Measurements from ENCODE around the gene MAN1C1. TPM values are rescaled to one million over a fixed set of nuclear protein-coding genes. Genes with fewer than 3 reads are reported as not detected.

MAN1C1 gene
- total and polyA plus RNA-seq, 2 donors from 2014 or later, result 31.7 to 65.5 TPM

DNA sequence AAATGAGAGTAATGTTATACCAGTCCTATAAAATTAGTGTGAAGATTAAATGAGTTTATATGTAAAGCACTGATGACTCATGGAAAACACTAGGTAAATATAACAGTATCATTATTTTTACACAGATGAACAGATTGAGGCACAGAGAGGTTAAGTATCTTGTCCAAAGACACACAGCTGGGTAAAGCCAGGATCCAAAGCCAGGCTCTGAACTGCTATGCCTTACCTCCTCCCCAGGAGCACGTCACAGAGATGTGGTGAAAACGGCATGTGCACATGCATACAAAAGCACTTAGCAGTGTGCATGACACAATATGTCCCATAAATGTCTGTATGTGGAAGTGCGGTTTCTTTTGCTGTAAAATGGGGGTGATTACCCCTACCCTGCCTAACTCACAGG is 56.9 kb downstream of the MAN1C1 start:
- intact Hi-C loops (cut with DNase I), result no loop called here
- DNase-seq (no peak), FAIRE-seq (no peak)
- Histone ChIP-seq H3K9ac (ENCODE audit: low read length in 3 of 3) (no peak overlapping the region), H3K4me1 (ENCODE audit: control insufficient read depth in 2 of 3, insufficient read depth in 2 of 3, low read depth in 1 of 3, low read length in 3 of 3) (peaks cover 0 to 7% (median 4%) of the 10 kb centered on the region in 3 donors), H3K9me3 (ENCODE audit: control insufficient read depth in 2 of 3, insufficient read depth in 1 of 3, low read length in 3 of 3) (no peaks in the 10 kb centered on the region), H3K36me3 (ENCODE audit: control insufficient read depth in 2 of 3, insufficient read depth in 3 of 3, low read length in 3 of 3) (peaks cover 0 to 3% (median 0%) of the 10 kb centered on the region in 3 donors), H3K27ac (ENCODE audit: low read depth in 2 of 2, low read length in 2 of 2) (no peak overlapping the region), H3K27me3 (ENCODE audit: control insufficient read depth, insufficient read depth, low read length) (no peaks in the 10 kb centered on the region), H3K4me3 (ENCODE audit: low read length in 3 of 3) (no peak overlapping the region)
- TF ChIP-seq, protein P1, sequence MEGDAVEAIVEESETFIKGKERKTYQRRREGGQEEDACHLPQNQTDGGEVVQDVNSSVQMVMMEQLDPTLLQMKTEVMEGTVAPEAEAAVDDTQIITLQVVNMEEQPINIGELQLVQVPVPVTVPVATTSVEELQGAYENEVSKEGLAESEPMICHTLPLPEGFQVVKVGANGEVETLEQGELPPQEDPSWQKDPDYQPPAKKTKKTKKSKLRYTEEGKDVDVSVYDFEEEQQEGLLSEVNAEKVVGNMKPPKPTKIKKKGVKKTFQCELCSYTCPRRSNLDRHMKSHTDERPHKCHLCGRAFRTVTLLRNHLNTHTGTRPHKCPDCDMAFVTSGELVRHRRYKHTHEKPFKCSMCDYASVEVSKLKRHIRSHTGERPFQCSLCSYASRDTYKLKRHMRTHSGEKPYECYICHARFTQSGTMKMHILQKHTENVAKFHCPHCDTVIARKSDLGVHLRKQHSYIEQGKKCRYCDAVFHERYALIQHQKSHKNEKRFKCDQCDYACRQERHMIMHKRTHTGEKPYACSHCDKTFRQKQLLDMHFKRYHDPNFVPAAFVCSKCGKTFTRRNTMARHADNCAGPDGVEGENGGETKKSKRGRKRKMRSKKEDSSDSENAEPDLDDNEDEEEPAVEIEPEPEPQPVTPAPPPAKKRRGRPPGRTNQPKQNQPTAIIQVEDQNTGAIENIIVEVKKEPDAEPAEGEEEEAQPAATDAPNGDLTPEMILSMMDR (IDR thresholded peaks at IDR 0.05; ENCODE audit: borderline replicate concordance, extremely low read depth, insufficient read depth), result no peak

DNA sequence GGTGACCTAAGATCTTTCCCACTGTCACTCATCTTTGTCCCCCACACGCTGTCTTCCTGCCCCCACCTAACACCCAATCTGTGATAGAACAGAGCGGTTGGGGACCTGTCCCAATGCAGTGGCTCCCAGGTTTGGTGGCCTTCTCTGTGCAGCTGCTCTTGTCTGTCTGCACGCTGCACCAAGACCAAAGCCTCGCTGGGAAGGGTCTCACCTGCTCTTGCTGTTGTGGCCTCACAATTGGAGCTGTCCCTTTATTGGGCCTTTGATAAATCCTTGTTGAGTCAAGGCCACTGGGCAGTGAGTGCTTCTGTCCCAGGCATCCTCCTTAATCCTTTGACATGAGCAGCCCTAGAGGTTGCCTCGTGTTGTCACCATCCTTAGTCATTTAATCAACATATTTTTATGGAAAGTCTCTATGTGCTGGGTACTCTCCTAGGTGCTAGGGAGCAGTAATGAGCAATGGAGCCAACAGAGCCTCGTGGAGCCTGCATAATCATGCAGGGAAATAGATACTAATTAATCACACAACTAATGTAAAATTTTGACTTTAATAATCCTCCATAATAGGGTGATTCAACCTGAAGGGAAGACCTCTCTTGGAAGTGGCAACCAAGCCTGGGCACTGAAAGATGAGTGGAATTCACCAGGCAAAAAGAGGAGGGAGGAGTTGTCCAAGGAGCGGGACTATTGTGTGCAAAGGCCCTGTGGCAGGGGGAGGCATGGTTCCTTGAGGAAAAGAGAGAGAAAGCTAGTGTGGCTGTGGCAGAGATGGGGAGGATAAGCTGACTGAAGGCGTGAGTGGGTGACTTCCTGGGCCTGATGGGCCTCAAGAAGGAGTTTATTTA is 57.6 kb downstream of the MAN1C1 start:
- Histone ChIP-seq H3K4me1 (ENCODE audit: control insufficient read depth in 2 of 3, insufficient read depth in 2 of 3, low read depth in 1 of 3, low read length in 3 of 3) (peaks cover 0 to 7% (median 4%) of the 10 kb centered on the region in 3 donors), H3K4me3 (ENCODE audit: low read length in 3 of 3) (no peak overlapping the region), H3K9me3 (ENCODE audit: control insufficient read depth in 2 of 3, insufficient read depth in 1 of 3, low read length in 3 of 3) (no peaks in the 10 kb centered on the region), H3K27ac (ENCODE audit: low read depth in 2 of 2, low read length in 2 of 2) (no peak overlapping the region), H3K9ac (ENCODE audit: low read length in 3 of 3) (no peak overlapping the region), H3K36me3 (ENCODE audit: control insufficient read depth in 2 of 3, insufficient read depth in 3 of 3, low read length in 3 of 3) (peaks cover 0 to 3% (median 0%) of the 10 kb centered on the region in 3 donors), H3K27me3 (ENCODE audit: control insufficient read depth, insufficient read depth, low read length) (no peaks in the 10 kb centered on the region)
- FAIRE-seq (no peak), DNase-seq (no peak)
- intact Hi-C loops (cut with DNase I), result no loop called here
- TF ChIP-seq, protein P1 (IDR thresholded peaks at IDR 0.05; ENCODE audit: borderline replicate concordance, extremely low read depth, insufficient read depth), result no peak

DNA sequence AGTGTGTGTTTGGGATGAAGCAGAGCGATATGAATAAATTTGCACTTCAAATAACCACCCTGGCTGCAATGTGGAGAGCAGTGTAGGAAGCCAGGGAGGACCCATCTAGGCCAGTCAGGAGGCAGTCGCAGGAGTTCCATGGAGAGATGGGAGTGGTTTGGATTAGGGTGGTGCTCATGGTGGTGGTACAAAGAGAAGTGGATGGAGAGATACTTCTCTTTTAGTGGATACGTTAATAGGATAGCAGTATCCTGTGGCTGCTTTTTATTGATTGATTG is 58.2 kb downstream of the MAN1C1 start:
- intact Hi-C loops (cut with DNase I), result no loop called here
- H3K36me3 ChIP-seq (ENCODE audit: control insufficient read depth in 2 of 3, insufficient read depth in 3 of 3, low read length in 3 of 3), result peaks cover 0 to 3% (median 0%) of the 10 kb centered on the region in 3 donors
- H3K27ac ChIP-seq (ENCODE audit: low read depth in 2 of 2, low read length in 2 of 2), result no peak overlapping the region
- no peaks in the 10 kb centered on the region for H3K9me3 ChIP-seq (ENCODE audit: control insufficient read depth in 2 of 3, insufficient read depth in 1 of 3, low read length in 3 of 3)
- H3K4me3 ChIP-seq (ENCODE audit: low read length in 3 of 3), result no peak overlapping the region
- no peak overlapping the region for H3K9ac ChIP-seq (ENCODE audit: low read length in 3 of 3)
- no peaks in the 10 kb centered on the region for H3K27me3 ChIP-seq (ENCODE audit: control insufficient read depth, insufficient read depth, low read length)
- DNase-seq (no peak), FAIRE-seq (no peak)
- H3K4me1 ChIP-seq (ENCODE audit: control insufficient read depth in 2 of 3, insufficient read depth in 2 of 3, low read depth in 1 of 3, low read length in 3 of 3), result peaks cover 0 to 7% (median 4%) of the 10 kb centered on the region in 3 donors
- TF ChIP-seq, protein P1 (IDR thresholded peaks at IDR 0.05; ENCODE audit: borderline replicate concordance, extremely low read depth, insufficient read depth), result no peak

Data from kidney (tissue), 14 donors.